ENCODE data around the gene DEPDC4. TPM values are rescaled to one million over a fixed set of nuclear protein-coding genes. Genes with fewer than 3 reads are reported as not detected.
"Not testable (repeated sequence)": the region's sequence is repeated elsewhere in the genome, so short reads cannot be mapped to it uniquely, and the experiment has no call there.

The DEPDC4 gene
- total RNA-seq, 1 donor from 2014 or later: 0.81 TPM

DNA sequence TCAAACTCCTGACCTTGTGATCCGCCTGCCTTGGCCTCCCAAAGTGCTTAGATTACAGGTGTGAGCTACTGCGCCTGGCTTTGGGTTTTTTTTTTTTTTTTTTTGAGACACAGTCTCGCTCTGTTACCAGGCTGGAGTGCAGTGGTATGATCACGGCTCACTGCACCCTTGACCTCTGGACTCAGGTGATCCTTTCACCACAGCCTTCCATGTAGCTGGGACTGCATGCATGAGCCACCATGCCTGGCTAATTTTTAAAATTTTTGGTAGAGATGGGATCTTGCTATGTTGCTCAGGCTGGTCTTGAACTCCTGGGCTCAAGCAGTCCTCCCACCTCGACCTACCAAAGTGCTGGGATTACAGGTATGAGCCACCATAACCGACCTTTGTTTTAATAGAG, 44.7 kb downstream of the DEPDC4 start:
- DNase-seq (ENCODE audit: missing footprints); intact Hi-C loops (cut with DNase I); ATAC-seq: not testable (repeated sequence)

DNA sequence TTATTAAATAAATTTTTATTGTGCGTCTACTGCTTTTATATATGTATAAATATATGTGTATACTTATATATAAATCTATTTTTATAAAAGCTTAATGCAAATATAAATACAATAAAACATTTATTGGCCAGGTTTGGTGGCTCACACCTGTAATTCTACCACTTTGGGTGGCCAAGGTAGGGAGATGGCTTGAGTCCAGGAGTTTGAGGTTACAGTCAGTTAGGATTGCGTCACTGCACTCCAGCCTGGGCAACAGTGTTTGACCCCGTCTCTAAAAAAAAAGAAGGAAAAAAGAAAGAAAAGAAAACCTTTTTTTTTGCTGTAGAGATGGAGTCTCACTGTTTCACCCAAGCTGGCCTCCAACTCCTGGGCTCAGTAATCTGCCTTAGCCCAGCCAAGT, 45.4 kb downstream of the DEPDC4 start:
- ATAC-seq: no peak
- intact Hi-C loops (cut with DNase I): no loop called here
- no peak for DNase-seq (ENCODE audit: missing footprints)

DNA sequence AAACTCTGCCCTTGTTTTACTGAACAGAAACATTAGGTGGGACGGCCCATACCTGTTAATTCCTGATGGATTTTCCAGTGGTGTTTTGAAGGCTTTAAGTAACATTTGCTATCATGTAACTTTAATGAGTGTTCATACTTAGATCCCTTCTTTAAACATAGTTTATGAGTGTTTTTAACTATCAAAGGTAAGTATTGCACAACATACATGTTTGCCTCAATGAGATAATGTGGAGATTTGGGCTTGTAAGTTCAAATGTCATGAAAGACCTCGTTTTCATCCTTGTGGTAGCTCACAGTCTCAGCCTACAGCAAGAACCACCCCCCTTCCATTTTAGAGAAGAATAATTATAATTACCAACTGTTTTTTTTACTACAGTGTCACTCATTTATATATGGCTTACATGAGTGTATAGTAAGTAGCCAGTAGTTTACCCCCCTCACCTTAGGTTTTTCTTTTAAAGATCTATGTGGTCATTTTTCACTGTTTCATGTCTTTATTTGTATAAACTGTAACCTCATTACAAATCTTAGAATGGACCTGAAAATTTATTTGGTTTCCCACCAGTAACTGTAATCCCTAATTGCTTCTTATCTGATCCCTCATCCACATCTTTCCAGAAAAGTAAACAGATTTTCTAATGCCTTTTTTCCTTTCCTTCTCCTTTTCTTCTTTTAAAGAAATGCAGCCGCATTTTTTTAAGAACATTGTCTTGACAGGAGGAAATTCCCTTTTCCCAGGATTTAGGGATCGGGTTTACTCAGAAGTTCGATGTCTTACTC, 47.4 kb downstream of the DEPDC4 start:
- ATAC-seq (no peak), DNase-seq (ENCODE audit: missing footprints) (no peak)
- intact Hi-C loops (cut with DNase I): no loop called here

DNA sequence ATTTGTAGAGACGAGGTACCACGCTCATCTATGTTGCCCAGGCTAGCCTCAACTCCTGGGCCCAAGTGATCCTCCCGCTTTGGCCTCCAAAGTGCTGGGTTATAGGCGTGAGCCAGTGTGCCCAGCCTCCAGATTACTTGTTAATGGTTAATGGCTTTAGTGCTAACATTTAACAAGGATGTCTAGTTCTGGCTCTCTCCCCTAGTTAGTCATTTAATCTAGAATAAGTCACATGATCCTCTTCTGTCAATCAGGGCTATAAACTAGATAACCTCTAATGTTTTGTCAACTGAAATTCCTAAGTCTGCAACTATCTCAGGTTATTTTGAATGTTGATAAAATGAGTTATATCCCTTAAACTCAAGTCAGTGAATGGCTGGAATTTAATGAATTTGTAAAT, 50.5 kb downstream of the DEPDC4 start:
- ATAC-seq (no peak), DNase-seq (ENCODE audit: missing footprints) (no peak)
- intact Hi-C loops (cut with DNase I): no loop called here

DNA sequence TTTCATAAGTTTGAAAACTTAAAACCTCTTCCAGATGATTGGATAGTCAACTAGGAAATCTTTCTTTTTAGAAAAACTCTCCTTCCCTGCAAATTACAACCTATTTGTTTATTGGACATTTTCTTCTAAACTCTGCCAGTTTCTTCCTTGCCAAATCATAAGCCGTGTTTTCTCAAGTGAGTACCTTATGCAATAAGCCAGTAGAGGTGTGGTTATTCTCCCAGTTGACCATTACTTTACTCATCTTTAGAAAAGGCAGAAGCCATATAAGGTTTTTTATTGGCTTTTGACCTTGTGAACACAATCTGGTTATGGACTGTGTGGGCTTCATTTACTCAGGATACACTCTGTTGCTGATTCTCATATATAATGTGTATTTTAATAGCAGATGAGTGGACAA, 51.7 kb downstream of the DEPDC4 start:
- DNase-seq (ENCODE audit: missing footprints) (no peak), ATAC-seq (no peak)
- intact Hi-C loops (cut with DNase I): no loop called here

DNA sequence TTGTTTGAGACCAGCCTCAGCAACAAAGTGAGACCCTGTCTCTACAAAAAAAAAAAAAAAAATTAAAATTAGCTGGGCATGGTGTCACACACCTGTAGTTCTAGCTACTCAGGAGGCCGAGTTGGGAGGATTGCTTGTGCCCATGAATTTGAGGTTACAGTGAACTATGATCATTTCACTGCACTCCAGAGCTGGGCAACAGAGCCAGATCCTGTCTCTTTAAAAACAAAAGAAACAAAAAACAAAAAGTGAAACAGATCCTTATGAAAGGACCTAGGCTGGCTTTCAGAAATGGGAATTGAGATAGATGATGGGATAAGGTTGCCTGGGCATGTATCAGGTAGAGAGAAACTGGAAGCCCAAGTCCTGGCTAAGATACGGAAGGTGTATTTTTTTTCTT, 52.4 kb downstream of the DEPDC4 start:
- intact Hi-C loops (cut with DNase I): no loop called here
- DNase-seq (ENCODE audit: missing footprints): no peak
- ATAC-seq: no peak

DNA sequence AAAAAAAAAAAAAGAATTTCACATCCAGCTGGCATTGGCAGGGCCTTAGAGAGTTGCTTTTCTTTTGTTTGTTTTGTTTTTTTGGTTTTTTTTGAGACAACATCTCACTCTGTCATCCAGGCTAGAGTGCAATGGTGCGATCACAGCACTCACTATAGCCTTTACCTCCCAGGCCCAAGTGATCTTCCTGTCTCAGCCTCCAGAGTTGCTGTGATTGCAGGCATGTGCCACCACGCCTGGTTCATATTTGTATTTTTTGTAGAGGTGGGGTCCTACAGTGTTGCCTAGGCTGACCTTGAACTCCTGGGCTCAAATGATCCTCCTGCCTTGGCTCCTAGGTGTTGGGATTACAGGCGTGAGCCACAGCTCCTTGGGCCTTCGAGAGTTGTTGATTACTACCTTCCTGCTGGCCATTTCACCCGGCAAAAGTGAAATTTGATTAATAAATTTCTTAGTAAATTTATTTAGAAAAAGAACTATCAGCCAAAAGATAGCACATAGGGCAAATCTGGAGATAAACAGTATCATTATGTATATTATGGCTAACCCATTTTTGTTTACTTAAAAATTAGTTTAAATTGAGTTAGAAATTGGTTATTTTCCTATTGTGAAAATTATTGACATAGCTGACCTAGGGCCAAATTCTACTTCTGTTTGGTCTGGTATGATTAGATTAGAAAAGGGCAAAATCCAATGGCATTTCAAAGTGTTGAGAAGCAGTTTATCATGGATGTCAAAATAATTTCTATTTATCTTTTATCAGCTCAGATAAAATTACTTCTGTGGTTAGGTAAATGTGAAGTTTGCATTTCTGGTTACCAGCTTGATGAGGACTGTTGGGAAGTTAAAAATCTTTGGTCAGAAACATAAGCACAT, 53.6 kb downstream of the DEPDC4 start:
- intact Hi-C loops (cut with DNase I): no loop called here
- ATAC-seq (no peak), DNase-seq (ENCODE audit: missing footprints) (no peak)

DNA sequence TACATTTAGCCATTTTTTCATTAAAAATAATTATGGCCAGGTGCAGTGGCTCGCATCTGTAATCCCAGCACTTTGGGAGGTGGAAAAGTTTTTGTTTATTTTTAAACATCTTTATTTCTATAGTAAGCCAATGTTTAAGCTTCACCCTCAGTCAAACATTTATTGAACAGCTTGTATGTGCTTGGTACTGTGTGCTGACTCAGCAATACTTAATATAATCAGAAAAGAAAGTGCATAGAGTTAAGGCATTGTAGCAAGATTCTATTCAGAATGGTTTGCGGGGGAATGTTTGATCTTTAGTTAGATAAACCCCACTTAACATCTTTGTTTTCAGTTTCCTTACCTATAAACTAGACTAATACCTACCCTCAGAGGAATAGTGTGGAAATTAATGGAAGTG, 55.2 kb downstream of the DEPDC4 start:
- no peak for DNase-seq (ENCODE audit: missing footprints)
- no peak for ATAC-seq
- intact Hi-C loops (cut with DNase I): no loop called here

DNA sequence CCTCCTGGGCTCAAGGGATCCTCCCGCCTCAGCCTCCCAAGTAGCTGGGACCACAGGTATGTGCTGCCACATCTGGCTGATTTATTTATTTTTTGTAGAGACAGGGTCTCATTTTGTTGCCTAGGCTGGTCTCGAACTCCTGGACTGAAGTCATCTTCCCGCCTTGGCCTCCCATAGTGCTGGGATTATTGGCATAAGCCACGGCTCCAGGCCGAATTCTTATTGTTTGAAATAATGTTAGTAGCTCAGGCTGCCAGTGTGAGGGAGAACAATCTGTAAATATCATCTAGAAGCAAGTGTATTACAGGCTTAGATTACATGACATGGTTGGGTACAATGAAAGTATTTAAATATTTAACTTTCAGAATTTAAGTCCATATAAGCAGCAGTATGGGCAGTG, 58.0 kb downstream of the DEPDC4 start:
- DNase-seq (ENCODE audit: missing footprints) (no peak), ATAC-seq (no peak)
- intact Hi-C loops (cut with DNase I): no loop called here

DNA sequence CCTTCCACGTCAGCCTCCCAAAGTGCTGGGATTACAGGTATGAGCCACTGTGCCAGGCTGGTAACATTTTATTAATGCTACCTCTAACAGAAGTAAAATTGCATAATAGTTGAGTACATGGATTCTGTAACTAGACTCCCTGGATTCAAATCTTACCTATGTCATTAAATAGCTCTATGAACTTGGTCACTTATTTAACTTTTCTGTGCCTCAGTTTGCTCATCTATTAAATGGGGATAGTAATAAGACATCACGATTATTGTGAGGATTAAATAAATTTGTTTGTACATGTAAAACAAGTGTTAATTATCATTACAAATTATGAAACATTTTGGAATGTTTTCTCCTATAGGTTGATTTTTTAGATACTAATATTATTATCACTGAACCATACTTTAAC, 59.6 kb downstream of the DEPDC4 start:
- no peak for DNase-seq (ENCODE audit: missing footprints)
- intact Hi-C loops (cut with DNase I): no loop called here
- ATAC-seq: no peak

DNA sequence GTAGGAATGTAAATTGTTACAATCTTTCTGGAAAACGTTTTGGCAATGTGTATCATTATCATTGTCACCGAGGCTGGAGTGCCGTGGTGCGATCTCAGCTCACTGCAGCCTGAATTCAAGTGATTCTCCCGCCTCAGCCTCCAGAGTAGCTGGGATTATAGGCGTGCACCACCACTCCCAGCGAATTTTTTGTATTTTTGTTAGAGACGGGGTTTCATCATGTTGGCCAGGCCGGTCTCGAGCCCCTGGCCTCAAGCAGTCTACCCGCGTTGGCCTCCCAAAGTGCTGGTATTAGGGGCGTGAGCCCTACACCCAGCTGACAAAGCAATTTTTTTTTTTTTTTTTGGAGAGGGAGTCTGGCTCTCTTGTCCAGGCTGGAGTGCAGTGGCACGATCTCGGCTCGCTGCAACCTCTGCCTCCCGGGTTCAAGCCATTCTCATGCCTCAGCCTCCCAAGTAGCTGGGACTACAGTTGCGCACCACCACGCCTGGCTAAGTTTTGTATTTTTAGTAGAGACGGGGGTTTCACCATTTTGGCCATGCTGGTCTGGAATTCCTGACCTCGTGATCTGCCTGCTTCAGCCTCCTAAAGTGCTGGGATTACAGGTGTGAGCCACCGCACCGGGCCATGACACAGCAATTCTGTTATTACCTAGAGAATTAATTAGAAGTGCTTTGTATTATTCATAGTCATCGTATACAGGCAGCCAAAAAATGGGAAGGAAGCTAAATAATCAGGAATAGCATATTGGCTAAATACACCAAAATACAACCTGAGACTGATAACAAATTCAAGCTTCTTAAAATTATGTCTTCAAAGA, 65.1 kb downstream of the DEPDC4 start:
- intact Hi-C loops (cut with DNase I): loop anchor here (2.0 to 5.0 kb wide), 2 partner anchors 60 to 65 kb away; partner anchors contain the start of genes BLTP3B, DEPDC4 and SCYL2
- DNase-seq (ENCODE audit: missing footprints): no peak
- no peak for ATAC-seq

DNA sequence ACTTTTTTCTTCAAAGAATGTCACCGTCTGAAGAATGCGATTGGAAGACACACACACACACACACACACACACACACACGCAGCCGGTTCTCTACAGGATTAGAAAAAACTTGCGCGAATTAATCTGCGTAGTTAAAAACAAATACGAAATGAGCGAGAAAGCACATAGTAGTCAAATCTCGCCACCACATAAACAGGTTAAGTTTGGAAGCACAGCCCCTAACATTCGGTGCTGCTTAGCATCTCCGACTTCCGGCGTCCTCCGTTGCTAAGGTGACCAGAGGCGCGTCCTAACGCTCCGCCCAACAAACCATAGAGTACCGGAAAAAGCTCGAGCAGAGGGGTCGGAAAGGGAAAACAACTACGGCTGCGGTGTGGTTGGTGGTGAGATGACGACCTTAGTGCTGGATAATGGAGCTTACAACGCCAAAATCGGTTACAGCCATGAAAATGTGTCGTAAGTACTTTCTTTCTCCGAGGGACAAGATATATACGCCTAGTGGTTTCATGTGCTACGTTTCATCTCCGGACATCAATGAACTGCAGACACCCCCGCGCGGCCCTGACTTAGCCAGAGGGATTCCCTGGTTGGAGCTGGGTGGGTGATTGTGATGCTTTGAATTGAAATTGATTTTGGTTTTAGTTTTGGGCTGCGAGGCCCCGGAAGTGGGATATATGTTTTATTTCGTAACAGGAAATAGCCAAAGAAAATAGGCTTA, 66.3 kb downstream of the DEPDC4 start, which contains the start of gene ACTR6:
Gene ACTR6, plus strand, starts transcription at position 353 of the 719 bp plus-strand sequence. Its CDS starts 37 bp downstream, at position 390.
- intact Hi-C loops (cut with DNase I): loop anchor here (2.0 to 5.0 kb wide), 2 partner anchors 58 to 66 kb away; partner anchors contain the start of genes BLTP3B, DEPDC4 and SCYL2
- ATAC-seq (peak; percentile 98), DNase-seq (ENCODE audit: missing footprints) (peak; percentile 96)

DNA sequence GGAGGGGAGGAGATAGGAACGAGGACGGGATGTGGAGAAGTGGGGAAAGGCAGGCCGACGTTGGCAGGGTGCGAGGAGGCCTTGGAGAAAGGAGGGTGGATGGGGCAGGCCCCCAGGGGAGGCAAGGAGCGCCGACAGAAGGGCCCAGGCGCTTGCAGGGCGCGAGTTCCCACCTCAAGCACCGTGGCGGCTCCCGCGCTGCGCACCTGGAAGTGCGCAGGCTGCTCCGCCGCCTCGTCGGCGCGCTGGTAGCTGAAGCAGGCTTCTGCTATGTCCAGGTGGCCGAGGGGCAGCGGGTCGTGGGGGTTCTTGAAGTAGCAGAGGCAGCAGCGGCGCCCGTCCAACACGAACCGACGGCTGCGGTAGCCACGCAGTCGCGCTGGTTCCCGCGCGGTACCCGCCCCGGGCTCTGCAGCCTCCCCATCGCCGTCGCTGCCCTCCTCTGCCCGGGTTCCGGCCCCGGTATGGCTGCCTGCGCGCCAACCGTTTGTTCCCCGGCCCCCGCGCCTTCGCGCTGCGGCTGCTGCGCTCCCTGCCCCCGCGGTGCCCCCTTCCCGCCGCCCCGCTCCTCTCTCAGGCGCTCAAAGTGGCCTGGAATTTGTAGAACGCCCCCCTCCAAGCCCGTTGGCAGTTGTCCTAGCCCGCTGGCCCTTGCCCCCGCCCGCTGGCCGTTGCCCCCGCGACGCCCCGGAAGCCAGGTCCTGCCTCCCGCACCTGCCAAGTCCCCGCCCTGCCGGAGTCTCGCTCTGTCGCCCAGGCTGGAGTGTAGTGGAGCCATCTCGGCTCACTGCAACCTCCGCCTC, 67.3 kb downstream of the DEPDC4 start:
- ATAC-seq (peak; percentile 82), DNase-seq (ENCODE audit: missing footprints) (peak; percentile 75)
- intact Hi-C loops (cut with DNase I): loop anchor here (2.0 to 5.0 kb wide), 3 partner anchors 37 to 67 kb away; partner anchors contain the start of genes BLTP3B, DEPDC4 and SCYL2

DNA sequence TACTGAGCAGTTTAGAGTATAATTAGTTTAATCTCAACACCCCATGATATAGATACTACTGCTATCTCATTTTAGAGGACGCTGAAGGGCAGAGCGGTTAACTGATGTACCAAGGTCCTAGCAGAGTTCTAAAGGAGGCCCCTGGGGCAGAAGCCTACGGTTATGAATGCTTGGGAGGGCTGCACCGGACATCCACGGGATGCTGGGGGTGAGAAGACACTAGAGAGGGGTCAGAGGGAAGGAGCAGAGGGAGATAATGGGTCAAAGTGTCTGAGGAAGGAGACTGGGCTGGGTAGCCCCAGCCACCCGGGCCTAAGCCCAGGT, 67.9 kb downstream of the DEPDC4 start:
- intact Hi-C loops (cut with DNase I): loop anchor here (5.0 kb wide), 1 partner anchor 37 kb away; no protein-coding TSS in a partner anchor
- ATAC-seq: no peak

DNA sequence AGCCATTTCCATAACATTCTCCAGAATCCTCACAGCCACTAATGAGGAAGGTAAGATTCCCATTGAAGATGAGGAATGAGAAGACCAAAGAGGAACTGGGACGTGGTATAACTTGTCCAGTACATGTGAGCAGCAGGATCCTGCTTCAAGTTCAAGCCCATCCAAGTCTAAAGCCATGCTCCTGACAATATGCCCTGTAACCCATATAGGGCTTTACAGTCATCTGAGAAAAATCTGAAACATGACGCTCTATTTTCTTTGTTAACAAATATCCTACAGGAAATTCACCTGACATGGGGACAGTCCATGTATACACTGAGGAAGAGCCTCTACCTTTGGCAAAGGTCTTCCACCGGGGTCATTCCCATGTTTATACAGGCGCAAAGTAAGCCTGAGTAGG, 69.4 kb downstream of the DEPDC4 start:
- DNase-seq (ENCODE audit: missing footprints): no peak
- intact Hi-C loops (cut with DNase I): loop anchor here (5.0 kb wide), 1 partner anchor 35 kb away; no protein-coding TSS in a partner anchor
- ATAC-seq: no peak

More for the DNA sequence above, 67.9 kb downstream of the DEPDC4 start:
- DNase-seq (ENCODE audit: missing footprints): no peak

DNA sequence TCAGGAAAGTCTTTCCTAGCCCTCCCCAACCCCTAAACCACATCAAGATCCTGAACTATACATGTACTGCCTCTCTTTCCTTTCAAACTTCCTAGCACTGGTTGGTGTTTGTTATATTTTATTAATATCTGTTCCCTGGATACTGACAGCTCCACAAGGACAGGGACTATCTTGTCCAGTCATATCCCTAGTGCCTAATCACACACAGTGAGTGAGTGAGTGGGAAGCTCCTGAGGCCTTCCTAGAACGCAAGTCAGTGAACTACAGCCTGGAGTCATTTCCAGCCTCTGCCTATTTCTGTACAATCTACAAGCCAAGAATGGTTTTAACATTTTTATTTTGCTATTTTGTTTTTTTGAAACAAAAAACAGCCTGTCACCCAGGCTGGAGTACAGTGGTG, 73.8 kb downstream of the DEPDC4 start:
- ATAC-seq: peak; percentile 41
- DNase-seq (ENCODE audit: missing footprints): no peak
- intact Hi-C loops (cut with DNase I): no loop called here

Measured in Right ventricle myocardium inferior (tissue), 1 donor.